HEK293 (cell line): ENCODE measurements around the gene SH3RF3.

ENCODE experiments used
- SP2 ChIP-seq: fragments of 450-650 bp; formaldehyde crosslinking; IDR thresholded peaks from 2 replicates; pipeline ENCODE4 v1.5.1; 2016; ENCODE audit warnings: missing biosample characterization, missing genetic modification characterization
- YY1 ChIP-seq: fragments of 450-650 bp; formaldehyde crosslinking; IDR thresholded peaks from 2 replicates; pipeline ENCODE4 v1.5.1; 2018; ENCODE audit warnings: missing biosample characterization, missing genetic modification characterization
- ZIC2 ChIP-seq: fragments of 450-650 bp; formaldehyde crosslinking; IDR thresholded peaks from 2 replicates; pipeline ENCODE4 v1.5.1; 2016; ENCODE audit warnings: missing biosample characterization, missing genetic modification characterization
- ZNF350 ChIP-seq: fragments of 450-650 bp; formaldehyde crosslinking; IDR thresholded peaks from 2 replicates; pipeline ENCODE4 v1.5.0; 2017; ENCODE audit warnings: missing biosample characterization, mild to moderate bottlenecking, missing genetic modification characterization
- TF ChIP-seq, protein P1 (sequence below): fragments of 450-650 bp; formaldehyde crosslinking; IDR thresholded peaks from 2 replicates; pipeline ENCODE4 v1.5.1; 2016; ENCODE audit warnings: missing biosample characterization, missing genetic modification characterization
- TF ChIP-seq, protein P2 (sequence below): fragments of 450-650 bp; formaldehyde crosslinking; IDR thresholded peaks from 2 replicates; pipeline ENCODE4; 2016; ENCODE audit warnings: missing biosample characterization, missing genetic modification characterization
- TF ChIP-seq, protein P3 (sequence below): fragments of 450-650 bp; formaldehyde crosslinking; IDR thresholded peaks from 2 replicates; pipeline ENCODE4 v1.5.1; 2016; ENCODE audit warnings: missing biosample characterization, missing genetic modification characterization

DNA sequence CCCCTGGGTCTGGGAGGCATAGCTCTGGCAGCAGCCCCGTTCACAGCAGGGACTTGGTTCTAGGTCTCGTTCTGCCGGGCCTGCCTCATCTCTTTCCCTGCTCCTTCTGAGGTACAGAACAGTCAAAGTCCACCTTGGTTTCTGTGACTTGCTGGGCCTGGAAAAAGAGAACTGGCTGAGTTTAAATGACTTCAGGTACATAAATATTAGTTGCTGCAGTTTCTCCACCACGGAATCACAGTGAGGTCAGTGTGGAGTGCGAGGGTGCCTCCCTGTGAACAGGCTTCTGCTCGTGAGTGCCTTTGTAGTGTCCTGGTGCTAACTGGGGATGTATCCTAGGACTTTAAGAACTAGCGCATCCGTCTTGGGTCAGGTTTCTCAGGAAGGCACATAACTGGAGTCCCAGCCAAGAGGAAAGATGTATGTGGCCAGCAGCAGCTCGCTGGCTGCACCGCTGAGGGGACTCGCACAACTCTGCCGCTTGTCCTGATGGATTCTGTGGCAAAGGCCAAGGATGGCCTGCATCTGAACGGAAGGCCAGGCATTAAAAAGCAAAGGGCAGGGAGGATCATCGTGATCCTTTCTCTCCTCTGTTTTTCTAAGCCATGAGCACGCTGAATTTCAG is 188.6 kb downstream of the SH3RF3 start:
- TF ChIP-seq, protein P1, sequence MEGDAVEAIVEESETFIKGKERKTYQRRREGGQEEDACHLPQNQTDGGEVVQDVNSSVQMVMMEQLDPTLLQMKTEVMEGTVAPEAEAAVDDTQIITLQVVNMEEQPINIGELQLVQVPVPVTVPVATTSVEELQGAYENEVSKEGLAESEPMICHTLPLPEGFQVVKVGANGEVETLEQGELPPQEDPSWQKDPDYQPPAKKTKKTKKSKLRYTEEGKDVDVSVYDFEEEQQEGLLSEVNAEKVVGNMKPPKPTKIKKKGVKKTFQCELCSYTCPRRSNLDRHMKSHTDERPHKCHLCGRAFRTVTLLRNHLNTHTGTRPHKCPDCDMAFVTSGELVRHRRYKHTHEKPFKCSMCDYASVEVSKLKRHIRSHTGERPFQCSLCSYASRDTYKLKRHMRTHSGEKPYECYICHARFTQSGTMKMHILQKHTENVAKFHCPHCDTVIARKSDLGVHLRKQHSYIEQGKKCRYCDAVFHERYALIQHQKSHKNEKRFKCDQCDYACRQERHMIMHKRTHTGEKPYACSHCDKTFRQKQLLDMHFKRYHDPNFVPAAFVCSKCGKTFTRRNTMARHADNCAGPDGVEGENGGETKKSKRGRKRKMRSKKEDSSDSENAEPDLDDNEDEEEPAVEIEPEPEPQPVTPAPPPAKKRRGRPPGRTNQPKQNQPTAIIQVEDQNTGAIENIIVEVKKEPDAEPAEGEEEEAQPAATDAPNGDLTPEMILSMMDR (tag by site-specific recombination): no peak
- TF ChIP-seq ZNF350 (tag by site-specific recombination) (no peak), YY1 (tag by site-specific recombination) (no peak), SP2 (tag by site-specific recombination) (no peak), ZIC2 (tag by site-specific recombination) (no peak)
- TF ChIP-seq, protein P2, sequence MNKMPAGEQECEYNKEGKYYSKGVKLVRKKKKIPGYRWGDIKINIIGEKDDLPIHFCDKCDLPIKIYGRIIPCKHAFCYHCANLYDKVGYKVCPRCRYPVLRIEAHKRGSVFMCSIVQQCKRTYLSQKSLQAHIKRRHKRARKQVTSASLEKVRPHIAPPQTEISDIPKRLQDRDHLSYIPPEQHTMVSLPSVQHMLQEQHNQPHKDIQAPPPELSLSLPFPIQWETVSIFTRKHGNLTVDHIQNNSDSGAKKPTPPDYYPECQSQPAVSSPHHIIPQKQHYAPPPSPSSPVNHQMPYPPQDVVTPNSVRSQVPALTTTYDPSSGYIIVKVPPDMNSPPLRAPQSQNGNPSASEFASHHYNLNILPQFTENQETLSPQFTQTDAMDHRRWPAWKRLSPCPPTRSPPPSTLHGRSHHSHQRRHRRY (tag by site-specific recombination): no peak
- TF ChIP-seq, protein P3, sequence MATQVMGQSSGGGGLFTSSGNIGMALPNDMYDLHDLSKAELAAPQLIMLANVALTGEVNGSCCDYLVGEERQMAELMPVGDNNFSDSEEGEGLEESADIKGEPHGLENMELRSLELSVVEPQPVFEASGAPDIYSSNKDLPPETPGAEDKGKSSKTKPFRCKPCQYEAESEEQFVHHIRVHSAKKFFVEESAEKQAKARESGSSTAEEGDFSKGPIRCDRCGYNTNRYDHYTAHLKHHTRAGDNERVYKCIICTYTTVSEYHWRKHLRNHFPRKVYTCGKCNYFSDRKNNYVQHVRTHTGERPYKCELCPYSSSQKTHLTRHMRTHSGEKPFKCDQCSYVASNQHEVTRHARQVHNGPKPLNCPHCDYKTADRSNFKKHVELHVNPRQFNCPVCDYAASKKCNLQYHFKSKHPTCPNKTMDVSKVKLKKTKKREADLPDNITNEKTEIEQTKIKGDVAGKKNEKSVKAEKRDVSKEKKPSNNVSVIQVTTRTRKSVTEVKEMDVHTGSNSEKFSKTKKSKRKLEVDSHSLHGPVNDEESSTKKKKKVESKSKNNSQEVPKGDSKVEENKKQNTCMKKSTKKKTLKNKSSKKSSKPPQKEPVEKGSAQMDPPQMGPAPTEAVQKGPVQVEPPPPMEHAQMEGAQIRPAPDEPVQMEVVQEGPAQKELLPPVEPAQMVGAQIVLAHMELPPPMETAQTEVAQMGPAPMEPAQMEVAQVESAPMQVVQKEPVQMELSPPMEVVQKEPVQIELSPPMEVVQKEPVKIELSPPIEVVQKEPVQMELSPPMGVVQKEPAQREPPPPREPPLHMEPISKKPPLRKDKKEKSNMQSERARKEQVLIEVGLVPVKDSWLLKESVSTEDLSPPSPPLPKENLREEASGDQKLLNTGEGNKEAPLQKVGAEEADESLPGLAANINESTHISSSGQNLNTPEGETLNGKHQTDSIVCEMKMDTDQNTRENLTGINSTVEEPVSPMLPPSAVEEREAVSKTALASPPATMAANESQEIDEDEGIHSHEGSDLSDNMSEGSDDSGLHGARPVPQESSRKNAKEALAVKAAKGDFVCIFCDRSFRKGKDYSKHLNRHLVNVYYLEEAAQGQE (tag by site-specific recombination): no peak
